Pancreas (tissue), 10 donors: ENCODE results near the gene CHSY3. TPM values are rescaled to one million over a fixed set of nuclear protein-coding genes. Genes with fewer than 3 reads are reported as not detected.

Source experiments
- ATAC-seq, 4 donors: fragments of 200-7000 bp; cut with Tn5 transposase; one replicate each; pipeline versions ENCODE4 v1.8.0 to v1.9.1; 2020; ENCODE audit warnings: mild to moderate bottlenecking in 4 of 4, moderate library complexity in 4 of 4
- DNase-seq, 6 donors: peaks; one replicate each; pipeline ENCODE4 v3.0.0-alpha.2; 2020
- FAIRE-seq: peaks from 2 replicates; lab custom pipeline; 2012; peaks lifted over from hg19 to GRCh38; lab: Jason Lieb, UNC
- H3K27ac ChIP-seq, 4 donors: fragments of 200-600 bp; sonication (generic); 1 replicate in 3 of 4; 2 replicates in 1 of 4; pipeline versions ENCODE4 v1.5.0 to v1.8.0; 2020
- H3K27me3 ChIP-seq, 4 donors: fragments of 200-600 bp; one replicate each; pipeline ENCODE4 v1.8.0; 2021
- H3K36me3 ChIP-seq, 3 donors: fragments of 200-600 bp; sonication (generic) in 1 of 3; one replicate each; pipeline versions ENCODE4 v1.5.0 to v1.8.0; 2020 to 2021
- H3K4me1 ChIP-seq, 3 donors: fragments of 200-600 bp; one replicate each; pipeline ENCODE4 v1.8.0; 2021
- H3K4me3 ChIP-seq, 4 donors: fragments of 200-600 bp; sonication (generic) in 2 of 4; one replicate each; pipeline versions ENCODE4 v1.5.0 to v1.8.0; 2020 to 2021
- H3K9me3 ChIP-seq, 4 donors: fragments of 200-600 bp; one replicate each; pipeline ENCODE4 v1.8.0; 2021
- CTCF ChIP-seq, 4 donors: fragments of 200-600 bp; sonication (generic) in 3 of 4; IDR thresholded peaks; one replicate each; pipeline versions ENCODE4 v1.5.0 to v1.8.0; 2021; ENCODE audit warnings: antibody characterized with exemption in 4 of 4
- WGBS, 2 donors: extraction: QIAGEN DNeasy Blood & Tissue Kit; methylation state at CpG; one replicate each; pipeline ENCODE4 v1.1.7; 2013; 5-methylcytosine and 5-hydroxymethylcytosine counted together
- intact Hi-C, 3 donors: fragments of 100-400 bp; cut with DNase I; formaldehyde crosslinking; loops; one replicate each; pipeline versions ENCODE4 v1.11.1 to v1.14.2; 2022
- polyA plus RNA-seq, 2 donors: library from polyadenylated mRNA; stranded (reverse); fragments of 200-250 nt; gene quantifications; one replicate each; pipeline ENCODE4 v1.2.3, GENCODE V29; 2013
- total RNA-seq, 6 donors: library from RNA; stranded (reverse); fragmentation: NEBNext Ultra II Directional in 4 of 6; extraction: Animal tissue kit (Norgen Biotek cat#: 25700) in 4 of 6; gene quantifications; one replicate each; pipeline versions ENCODE4 v1.2.1 to v1.2.4, GENCODE V29; 2021 to 2023
- donor health status: healthy with polysubstance abuse.
- donor health status: DM: no; HTN: no; CAD: no; lungs with moderate emphysema.
- donor health status: DM: no; HTN: no; CAD: no.
- donor health status: control.
- donor health status: control.
- donor health status: Bipolar disorder and iron deficiency.
- donor health status: DM: yes; HTN: yes; CAD: no.
- donor health status: DM: no; HTN: no; CAD: no.
- donor health status: DM: no; HTN: no; CAD: no.
- donor health status: DM: yes; HTN: yes; CAD: no.

Gene CHSY3
- total and polyA plus RNA-seq, 8 donors = 0.07 to 1.2 (median 0.16) TPM

- 72 to 76% methylated on average over 1 of the region's 1 CpG for WGBS, 2 donors
- H3K4me3 ChIP-seq = no peak overlapping the region
- ATAC-seq (no peak), FAIRE-seq (no peak), DNase-seq (no peak)
- no peak overlapping the region for H3K27ac ChIP-seq
- intact Hi-C loops = no loop called here
- no peak for TF ChIP-seq CTCF (IDR thresholded peaks at IDR 0.05)
- no peaks in the 10 kb centered on the region for H3K36me3 ChIP-seq
- no peaks in the 10 kb centered on the region for H3K9me3 ChIP-seq
- no peaks in the 10 kb centered on the region for H3K4me1 ChIP-seq
- no peaks in the 10 kb centered on the region for H3K27me3 ChIP-seq
Observed at GRCh38 chr5:130068988-130069387, 164.7 kb downstream of the CHSY3 start.

GRCh38 chr5:130074820-130075219 lies 170.6 kb downstream of the CHSY3 start:
- WGBS, 2 donors = 71 to 76% methylated on average over 3 of the region's 3 CpGs
- H3K4me1 ChIP-seq = no peaks in the 10 kb centered on the region
- no peak for TF ChIP-seq CTCF (IDR thresholded peaks at IDR 0.05)
- DNase-seq (no peak), ATAC-seq (no peak), FAIRE-seq (no peak)
- H3K9me3 ChIP-seq = no peaks in the 10 kb centered on the region
- H3K27me3 ChIP-seq = no peaks in the 10 kb centered on the region
- H3K27ac ChIP-seq = no peak overlapping the region
- intact Hi-C loops = no loop called here
- H3K4me3 ChIP-seq = no peak overlapping the region
- H3K36me3 ChIP-seq = no peaks in the 10 kb centered on the region

- Histone ChIP-seq H3K4me1 (no peaks in the 10 kb centered on the region), H3K27me3 (no peaks in the 10 kb centered on the region), H3K9me3 (no peaks in the 10 kb centered on the region), H3K4me3 (no peak overlapping the region), H3K27ac (no peak overlapping the region), H3K36me3 (no peaks in the 10 kb centered on the region)
- ATAC-seq (no peak), DNase-seq (no peak), FAIRE-seq (no peak)
- 84 to 95% methylated on average over 2 of the region's 2 CpGs for WGBS, 2 donors
- TF ChIP-seq CTCF (IDR thresholded peaks at IDR 0.05) = no peak
- intact Hi-C loops = no loop called here
Observed at GRCh38 chr5:130077007-130077406, 172.7 kb downstream of the CHSY3 start.

- no peak for FAIRE-seq
- Histone ChIP-seq H3K36me3 (no peaks in the 10 kb centered on the region), H3K4me3 (no peak overlapping the region), H3K27me3 (no peaks in the 10 kb centered on the region), H3K4me1 (no peaks in the 10 kb centered on the region), H3K27ac (no peak overlapping the region), H3K9me3 (no peaks in the 10 kb centered on the region)
- no peak for TF ChIP-seq CTCF (IDR thresholded peaks at IDR 0.05)
- intact Hi-C loops = no loop called here
- 65 to 67% methylated on average over 3 of the region's 3 CpGs for WGBS, 2 donors
- ATAC-seq = no peak
- DNase-seq = no peak
Observed at GRCh38 chr5:130078661-130079060, 174.4 kb downstream of the CHSY3 start.

- FAIRE-seq (no peak), DNase-seq (no peak), ATAC-seq (no peak)
- intact Hi-C loops = no loop called here
- H3K4me3 ChIP-seq = no peak overlapping the region
- H3K36me3 ChIP-seq = no peaks in the 10 kb centered on the region
- no peak overlapping the region for H3K27ac ChIP-seq
- no peaks in the 10 kb centered on the region for H3K9me3 ChIP-seq
- no peak for TF ChIP-seq CTCF (IDR thresholded peaks at IDR 0.05)
- no peaks in the 10 kb centered on the region for H3K27me3 ChIP-seq
- 59 to 65% methylated on average over 8 of the region's 8 CpGs for WGBS, 2 donors
- H3K4me1 ChIP-seq = no peaks in the 10 kb centered on the region
Observed at GRCh38 chr5:130090569-130091270, 186.5 kb downstream of the CHSY3 start.
